ENCODE results near the gene RHOV.
A peak's percentile ranks its signal among the peaks of the same experiment; 100 is the strongest.
"Not testable (repeated sequence)": the region's sequence is repeated elsewhere in the genome, so short reads cannot be mapped to it uniquely, and the experiment has no call there.

The RHOV gene

DNA sequence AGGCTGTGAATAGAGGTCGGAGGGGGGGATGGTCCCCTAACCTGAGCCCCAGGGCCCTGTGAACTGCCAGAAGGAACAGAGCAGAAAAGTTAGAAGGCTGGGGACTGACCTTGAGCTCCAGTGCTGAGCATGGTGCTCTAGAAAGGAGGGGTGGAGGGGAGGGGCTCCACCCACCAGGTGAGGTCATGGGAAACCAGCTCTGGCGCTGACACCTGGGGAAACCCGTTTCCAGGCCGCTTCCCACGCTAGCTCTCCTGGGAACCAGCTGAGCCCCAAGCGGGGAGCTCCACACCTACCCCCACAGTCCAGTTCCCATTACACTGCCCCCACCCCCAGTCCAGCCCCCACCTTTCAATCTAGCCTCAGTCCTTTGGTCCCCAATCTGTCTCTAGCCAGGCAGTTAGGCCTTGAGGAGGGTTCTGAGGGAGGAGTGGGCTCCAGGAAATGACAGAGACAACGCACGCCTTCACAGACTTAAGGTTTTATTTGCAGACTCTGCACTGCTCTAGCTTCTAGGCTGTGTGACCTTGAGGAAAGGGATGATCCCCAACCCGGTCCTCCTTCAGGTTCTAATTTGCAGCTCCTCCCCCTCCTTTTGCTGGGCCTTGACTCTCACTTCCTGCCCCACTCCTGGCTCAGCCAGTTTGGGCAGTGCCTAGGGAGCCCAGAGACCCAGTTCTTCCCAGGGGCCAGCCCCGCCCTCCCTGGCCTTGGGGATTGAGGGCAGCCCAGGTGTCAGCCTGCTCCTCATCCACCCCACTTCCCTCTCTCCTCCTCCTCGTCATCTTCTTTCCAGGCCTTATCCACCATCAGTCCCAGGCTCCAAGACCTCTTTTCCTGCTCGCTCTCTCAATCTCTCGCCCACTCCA lies 2.1 kb downstream of the RHOV start:
- peak; percentile 30 to 39 for DNase-seq

DNA sequence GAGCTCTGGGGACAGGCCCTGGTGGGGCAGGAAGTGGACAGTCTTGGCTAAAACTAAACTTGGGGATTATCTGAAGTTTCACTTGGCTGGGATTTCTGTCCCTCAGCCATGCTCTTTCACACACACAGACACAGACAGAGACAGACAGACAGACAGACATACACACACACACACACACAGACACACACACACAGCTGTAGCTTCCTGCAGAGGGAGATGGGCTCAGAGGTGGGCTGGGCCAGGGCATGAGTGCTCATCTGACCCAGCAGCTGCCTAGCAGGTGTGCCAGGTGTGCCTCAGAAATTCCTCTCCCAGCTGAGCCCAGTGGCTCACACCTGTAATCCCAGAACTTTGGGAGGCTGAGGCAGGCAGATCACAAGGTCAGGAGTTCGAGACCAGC lies 3.3 kb downstream of the RHOV start:
- DNase-seq: no peak

DNA sequence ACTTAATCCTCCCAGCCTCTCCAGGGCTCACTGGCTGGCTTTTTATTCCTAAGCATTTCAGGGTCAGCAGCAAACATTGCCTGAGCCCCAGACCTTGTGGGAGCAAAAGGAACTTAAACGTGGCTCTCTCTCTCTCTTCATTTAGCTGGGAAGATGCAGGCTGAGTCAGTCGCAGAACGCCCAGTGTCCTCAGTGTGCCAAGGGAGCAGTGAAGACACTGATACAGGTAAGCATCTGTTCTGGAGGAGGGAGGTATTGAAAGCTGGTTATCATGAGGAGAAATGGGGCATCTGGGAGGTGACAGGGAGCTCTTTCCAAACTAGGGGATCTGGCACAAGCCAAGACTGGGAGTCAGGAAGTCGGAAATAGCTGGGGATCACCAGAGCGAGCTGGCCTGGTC lies 4.3 kb downstream of the RHOV start:
- no peak for DNase-seq

DNA sequence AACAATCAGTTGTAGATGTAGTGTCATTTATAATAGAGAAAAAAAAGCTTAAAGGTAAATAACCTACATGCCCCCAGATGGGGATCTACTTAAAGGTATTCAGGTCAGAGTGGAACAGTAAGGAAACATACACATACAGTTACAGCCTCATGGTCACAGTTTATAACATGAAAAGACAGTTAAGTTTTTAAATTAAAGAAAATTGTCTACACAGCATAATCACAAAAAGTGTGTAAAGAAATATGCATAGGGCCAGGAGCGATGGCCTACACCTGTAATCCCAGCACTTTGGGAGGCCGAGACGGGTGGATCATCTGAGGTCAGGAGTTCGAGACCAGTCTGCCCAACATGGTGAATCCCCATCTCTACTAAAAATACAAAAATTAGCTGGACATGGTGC lies 6.8 kb downstream of the RHOV start:
- no peak for DNase-seq

DNA sequence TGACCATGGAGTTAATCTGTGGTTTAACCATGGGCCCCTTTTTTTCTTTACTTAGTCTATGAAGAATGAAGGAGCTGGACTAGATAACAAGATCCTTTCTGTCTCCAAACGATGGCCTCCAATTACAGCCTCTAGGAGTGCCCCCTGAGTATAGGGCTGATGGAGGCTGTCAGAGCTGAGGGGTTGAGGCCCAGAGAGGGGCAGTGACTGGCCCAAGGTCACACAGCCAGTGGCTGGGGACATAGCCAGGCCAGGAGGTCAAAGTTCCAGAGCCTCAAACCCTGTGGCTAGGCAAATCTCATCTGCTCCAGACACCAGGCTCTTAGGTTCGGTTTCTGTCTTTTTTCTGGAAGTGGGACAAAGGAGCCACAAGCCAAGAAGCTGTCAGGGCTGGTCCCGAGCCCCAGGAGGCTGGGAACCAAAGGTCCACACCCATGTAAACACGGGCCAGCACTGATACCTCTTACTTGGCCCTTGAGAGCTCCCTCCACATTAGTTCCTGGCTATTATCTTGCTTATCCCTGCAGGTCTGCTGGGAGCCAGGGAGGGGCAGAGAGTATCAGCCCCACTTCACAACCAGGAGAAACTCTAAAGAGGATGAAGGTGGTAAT lies 10.3 kb downstream of the RHOV start:
- DNase-seq: no peak

DNA sequence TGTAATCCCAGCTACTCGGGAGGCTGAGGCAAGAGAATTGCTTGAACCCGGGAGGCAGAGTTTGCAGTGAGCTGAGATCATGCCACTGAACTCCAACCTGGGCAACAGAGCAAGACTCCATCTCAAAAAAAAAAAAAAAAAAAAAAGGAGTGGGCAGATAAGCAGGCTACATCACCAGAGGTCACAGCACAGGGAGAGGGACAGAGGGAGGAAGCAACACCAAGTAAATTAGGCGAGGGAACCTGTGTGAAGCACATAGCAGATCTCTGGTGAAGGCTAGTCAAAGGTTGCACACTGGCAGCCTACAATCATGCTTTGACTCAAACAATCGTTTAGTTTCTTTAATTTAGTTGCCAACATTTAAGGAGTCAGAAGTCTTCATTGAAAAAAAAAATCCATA lies 12.9 kb downstream of the RHOV start:
- DNase-seq: not testable (repeated sequence)

DNA sequence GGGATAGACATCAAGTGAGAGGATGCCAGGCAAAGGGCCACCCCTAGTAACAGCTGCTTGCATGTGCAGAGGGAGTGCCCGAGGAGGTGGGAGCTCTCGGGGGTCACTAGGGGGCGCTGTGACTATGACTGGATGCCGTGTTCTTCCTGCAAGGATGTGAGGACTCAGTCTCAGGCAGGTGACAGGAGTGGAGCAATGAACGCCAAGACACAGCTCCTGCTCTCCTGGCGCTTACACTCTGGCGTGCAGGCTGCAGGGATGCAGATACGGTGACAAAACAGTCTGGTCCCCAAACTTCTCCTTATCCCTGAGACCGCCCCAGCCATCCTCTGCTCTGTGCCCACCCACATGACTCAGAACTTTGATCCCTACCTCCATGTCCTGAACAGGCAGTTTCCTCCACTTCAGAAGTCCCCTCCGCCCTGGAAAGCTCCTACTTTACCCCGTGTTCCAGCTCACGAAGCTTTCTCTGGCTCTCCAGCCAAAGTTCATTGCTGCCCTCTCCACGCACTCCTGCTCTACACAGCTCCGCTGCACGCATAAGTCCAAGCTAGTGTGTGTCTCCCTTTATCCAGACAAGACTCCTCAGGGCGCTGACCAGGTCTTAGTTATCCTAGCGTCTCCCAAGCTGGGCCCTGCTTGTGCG lies 14.7 kb downstream of the RHOV start:
- peak; percentile 91 to 94 for DNase-seq

DNA sequence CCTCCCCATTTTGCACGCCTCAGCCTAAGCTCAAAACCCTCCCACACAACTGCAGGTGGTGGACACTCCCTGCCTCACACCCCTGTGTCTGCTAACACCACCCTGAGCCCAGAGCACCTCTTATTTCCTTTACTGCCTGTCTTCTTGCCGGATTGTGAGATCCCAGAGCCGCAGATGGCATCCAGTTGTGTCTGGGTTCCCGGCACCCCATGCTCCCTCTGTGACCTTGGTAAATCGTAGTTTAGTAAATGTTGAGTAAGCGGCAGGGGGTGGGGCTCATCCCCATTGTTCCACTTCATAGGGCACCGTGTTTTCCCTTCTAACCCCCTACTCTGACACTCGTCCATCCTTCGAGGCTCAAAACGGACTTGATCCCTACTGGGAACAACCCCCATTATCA lies 15.3 kb downstream of the RHOV start:
- DNase-seq: no peak

DNA sequence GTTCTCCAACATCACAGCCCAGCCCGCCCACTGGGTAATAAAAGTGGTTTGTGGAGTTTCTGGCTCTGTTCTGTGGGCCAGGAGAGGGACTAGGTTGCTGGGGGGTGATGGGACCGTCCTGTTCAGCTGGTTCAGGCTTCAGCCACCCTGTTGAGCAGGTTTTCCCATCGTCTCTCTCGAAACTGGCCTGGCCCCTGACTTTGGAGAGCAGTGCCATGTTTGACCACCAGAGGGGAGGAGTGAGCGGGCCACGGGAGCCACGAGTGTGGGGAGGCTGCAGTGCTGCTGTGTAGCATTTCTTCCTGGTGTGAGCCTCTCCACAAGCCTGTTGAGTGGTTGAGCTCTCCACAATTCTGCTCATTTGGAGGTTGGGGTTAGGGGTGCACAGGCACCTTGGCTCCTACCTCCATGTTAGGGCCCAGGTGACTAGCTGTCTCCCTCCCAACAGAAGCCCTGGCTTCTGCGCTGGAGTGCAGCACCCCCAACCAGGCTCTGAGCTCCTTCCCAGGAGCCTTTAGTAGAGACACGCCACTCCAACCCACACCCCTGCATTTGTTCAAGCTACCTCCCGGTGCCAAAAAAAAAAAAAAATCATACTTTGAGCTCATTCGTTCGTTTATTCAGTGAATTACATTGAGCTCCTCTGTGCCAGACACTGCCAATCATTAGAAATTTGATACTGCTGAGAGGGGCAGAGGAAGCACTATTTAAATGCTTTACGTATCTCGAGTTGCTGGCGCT lies 16.3 kb downstream of the RHOV start:
- DNase-seq: peak; percentile 85 to 88

DNA sequence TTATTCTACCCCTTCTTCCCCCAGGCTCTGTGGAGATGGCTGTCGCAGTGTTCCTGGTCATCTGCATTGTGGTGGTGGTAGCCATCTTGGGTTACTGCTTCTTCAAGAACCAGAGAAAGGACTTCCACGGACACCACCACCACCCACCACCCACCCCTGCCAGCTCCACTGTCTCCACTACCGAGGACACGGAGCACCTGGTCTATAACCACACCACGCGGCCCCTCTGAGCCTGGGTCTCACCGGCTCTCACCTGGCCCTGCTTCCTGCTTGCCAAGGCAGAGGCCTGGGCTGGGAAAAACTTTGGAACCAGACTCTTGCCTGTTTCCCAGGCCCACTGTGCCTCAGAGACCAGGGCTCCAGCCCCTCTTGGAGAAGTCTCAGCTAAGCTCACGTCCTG lies 17.3 kb downstream of the RHOV start:
- no peak for DNase-seq

DNA sequence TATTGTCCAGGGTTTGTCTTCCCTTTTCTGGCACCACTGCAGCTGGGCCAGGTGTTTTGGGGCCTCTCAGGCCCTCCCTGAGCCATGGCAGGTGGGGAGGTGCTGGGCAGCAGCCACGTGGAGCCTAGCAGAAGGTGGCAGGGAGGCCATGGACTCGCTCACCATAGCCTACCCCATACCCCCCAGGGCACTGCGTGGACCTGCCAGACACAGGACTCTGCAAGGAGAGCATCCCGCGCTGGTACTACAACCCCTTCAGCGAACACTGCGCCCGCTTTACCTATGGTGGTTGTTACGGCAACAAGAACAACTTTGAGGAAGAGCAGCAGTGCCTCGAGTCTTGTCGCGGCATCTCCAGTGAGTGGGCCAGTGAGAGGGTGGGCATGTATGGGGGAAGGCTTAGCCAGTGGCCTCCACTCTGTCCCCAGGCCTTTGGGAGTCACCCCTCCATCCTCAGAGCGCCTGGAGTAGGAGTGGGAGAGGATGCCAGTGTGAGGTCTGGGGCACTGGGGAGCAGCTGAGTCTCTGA lies 18.3 kb downstream of the RHOV start:
- no peak for DNase-seq

DNA sequence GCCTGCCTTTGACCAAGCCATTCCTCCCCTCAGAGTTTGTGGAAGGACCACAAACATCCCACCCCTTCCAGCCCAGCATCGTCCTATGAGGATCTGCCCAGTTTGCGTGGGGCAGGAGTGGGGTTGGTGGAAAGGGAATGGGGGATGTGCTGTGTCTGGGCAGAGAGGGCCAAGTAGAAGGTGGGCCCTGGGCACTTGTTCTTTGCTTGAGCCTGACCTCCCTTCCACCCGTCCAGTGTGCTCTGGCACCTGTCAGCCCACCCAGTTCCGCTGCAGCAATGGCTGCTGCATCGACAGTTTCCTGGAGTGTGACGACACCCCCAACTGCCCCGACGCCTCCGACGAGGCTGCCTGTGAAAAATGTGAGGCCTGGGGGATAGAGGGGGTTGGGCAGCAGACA lies 19.9 kb downstream of the RHOV start:
- no peak for DNase-seq

DNA sequence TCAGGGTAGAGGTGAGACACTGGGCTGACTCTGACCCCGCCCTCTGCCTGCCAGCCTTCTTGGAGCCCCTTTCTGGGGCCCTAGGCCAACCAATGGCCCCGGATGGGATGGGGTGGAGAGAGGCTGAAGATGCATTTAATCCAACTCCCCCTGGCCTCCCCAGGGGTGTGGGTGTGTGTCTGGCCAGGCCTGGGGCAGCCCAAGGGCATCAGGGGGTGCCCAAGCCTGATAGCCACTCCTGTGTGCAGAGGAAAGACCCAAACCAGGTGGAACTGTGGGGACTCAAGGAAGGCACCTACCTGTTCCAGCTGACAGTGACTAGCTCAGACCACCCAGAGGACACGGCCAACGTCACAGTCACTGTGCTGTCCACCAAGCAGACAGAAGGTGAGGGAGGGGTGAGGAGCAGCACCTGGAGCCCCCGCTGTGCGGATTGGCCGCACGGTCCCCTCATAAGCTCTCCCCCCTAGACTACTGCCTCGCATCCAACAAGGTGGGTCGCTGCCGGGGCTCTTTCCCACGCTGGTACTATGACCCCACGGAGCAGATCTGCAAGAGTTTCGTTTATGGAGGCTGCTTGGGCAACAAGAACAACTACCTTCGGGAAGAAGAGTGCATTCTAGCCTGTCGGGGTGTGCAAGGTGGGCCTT lies 20.7 kb downstream of the RHOV start:
- DNase-seq: no peak

DNA sequence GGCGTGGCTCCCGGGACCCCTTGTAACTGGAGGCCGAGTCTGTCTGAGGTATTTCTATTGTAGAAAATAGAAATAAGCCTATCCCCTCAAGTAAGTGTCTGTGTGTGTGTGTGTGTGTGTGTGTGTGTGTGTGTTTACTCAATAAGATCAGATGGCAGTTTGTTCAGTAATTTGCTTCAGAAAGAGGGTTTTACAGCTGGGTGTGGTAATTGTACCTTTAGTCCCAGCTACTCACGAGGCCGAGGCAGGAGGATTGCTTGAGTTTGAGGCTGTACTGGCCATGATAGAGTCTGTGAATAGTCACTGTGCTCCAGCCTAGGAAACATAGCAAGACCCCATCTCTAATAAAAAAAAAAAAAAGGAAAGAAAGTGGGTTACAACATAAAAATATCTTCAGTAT lies 21.5 kb downstream of the RHOV start:
- DNase-seq: no peak

DNA sequence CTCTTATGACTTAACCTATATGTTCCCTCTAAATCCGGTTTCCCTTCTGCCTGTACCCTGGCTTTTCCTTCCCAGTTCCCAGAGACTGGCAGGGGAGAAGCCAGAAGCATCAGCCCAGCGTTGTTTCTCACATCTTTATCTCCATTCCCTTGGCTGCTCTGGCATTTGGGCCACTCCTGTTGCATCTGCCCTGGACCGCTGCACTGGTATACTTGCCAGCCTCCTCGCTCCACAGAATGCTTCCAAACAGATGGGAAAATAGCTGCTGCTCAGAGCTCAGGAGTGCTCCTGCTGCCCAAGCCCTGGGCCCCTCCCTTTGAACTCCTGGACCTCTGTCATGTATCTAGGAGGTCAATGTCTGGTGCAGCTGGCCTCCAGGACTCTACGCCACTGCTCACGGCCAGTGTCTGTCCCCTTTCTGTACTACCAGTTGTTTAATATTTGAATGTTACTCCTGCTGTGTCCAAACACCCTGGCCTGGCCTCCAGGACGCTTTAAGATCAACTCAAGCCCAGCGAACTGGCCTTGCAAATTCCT lies 23.4 kb downstream of the RHOV start:
- no peak for DNase-seq

DNA sequence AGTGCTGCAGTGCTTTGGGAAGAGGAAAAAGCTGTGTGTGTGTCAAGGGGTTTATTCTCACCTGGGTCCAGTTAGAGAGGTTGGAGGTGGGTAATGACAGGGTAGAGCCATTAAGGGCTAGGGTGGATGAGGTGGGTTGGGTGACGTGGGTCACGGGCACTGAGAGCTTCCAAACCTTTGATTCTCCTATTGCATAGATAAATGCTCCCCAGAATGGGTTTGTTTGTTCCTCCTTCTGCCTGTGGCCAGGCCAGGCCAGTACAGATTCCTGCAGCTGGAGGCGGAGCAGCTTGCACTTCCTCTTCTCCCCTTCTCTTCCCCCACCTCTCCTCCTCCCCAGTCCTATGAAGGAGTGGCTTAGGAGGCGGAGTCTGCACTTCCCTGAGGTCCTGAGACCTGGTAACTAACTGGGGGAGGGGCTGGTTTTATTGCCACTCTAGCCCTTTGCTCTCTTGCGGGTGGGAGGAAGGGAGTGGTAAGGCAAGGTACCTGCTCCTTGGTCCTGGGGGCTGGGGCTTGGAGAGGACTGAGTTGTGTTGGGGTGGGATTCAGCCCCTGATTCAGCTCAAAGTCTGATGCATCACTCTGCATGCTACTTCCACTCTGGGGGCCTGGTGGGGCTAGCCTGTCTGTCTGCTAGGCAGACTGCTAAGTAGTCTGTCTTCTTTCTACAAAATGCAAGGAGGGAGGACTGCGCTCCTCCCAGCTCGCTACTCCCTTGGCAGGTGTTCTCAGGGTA lies 26.6 kb downstream of the RHOV start:
- no peak for DNase-seq

DNA sequence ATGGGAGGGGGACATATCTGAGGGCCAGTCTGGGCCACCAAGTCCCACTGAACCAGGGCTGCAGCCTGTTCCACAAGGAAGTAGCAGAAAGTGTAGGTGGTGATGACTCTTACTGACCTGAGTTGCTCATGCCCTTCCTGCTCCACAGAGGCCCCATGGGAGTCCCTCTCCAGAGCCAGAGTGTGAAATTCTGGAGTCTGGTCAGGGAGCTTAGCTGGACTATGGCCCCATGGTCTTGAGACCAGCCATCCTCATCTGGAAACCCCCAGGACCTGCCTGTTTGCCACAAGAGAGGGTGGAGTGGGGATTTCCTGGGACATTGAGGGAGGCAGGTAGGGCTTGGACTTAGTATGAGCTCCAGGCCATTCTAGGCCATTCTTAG lies 27.2 kb downstream of the RHOV start:
- no peak for DNase-seq

DNA sequence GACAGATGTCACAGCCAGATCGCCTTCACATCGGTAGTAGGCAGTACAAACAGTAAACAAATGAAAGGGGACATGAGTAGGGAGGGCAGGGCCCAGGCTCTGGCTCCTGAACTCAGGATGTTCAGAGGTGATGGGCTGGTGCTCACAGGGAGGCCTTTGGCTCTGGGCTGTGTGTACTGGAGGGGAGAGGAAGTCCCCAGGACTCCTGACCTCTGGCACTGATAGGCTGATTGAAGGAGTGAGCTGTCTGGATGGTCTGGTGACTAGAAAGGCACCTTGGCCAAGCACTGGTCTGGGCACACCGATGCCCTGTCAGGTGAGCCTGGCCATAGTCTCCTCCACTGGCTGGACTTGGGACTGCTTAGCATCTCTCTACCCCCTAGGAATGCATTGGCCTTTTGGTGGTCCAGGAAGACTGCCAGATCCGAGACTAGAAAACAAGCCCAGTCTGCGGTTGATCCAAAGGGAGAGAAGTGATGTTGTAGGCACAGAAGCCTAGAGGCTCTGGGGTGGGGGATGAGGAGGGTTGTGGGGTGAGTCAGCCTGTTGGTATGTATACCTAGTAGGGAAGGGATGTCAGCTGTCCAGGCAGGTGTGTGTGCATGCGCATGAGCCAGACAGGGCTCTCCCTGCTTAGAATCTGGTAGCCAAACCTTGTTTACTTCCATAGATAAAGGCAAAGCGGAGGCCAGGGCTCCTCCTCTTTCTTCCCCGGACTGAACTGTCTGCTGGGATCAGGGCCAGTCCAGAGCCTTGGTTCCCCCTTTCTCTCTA lies 28.3 kb downstream of the RHOV start:
- DNase-seq: no peak

DNA sequence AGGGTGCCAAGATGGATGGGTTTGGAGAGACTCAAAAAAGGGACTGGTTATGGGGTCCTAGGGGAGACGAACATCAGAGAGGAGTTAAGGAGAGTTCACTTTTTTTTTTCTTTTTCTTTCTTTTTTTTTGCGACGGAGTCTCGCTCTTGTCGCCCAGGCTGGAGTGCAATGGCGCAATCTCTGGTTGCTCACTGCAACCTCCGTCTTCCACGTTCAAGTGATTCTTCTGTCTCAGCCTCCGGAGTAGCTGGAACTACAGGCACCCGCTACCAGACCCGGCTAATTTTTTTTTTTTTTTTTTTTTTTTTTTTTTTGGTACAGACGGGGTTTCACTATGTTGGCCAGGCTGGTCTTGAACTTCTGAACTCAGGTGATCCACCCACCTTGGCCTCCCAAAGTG lies 29.0 kb downstream of the RHOV start:
- no peak for DNase-seq

DNA sequence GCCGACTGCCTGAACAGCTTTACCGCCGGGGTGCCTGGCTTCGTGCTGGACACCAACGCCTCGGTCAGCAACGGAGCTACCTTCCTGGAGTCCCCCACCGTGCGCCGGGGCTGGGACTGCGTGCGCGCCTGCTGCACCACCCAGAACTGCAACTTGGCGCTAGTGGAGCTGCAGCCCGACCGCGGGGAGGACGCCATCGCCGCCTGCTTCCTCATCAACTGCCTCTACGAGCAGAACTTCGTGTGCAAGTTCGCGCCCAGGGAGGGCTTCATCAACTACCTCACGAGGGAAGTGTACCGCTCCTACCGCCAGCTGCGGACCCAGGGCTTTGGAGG lies 29.4 kb downstream of the RHOV start:
- peak; percentile 40 to 50 for DNase-seq

Data from activated CD4-positive, alpha-beta T cell treated with anti-CD3 and anti-CD28 coated beads, Interleukin-2, amount 50 U/mL, for 48 hours (primary cell).